H1 (cell line): ENCODE data around the gene POU5F1. TPM values are rescaled to one million over a fixed set of nuclear protein-coding genes. Genes with fewer than 3 reads are reported as not detected.

Experiments
- CTCF ChIA-PET: fragments of 300-600 bp; sonication (Branson Sonifier 250); formaldehyde crosslinking; loops from one replicate; lab custom pipeline; 2021; ENCODE audit not compliant: partially characterized antibody; lab: Charles Lee
- POLR2A ChIA-PET: fragments of 300-600 bp; sonication (Branson Sonifier 250); formaldehyde crosslinking; loops from one replicate; lab custom pipeline; 2021; ENCODE audit warnings: inconsistent platforms; ENCODE audit not compliant: partially characterized antibody; lab: Charles Lee
- DNase-seq, 2 experiments: peaks; one replicate each; pipeline versions ENCODE4 v3.0.0 to v3.0.0-alpha.2; 2010 to 2022; ENCODE audit warnings: low spot score in 2 of 2, low read depth in 1 of 2, mixed read lengths in 1 of 2
- FAIRE-seq: peaks from 2 replicates; lab custom pipeline; 2011; peaks lifted over from hg19 to GRCh38; lab: Jason Lieb, UNC
- H2AFZ ChIP-seq: 2 replicates; pipeline ENCODE4 v1.8.1; 2012; ENCODE audit warnings: low read length, inconsistent platforms
- H2AK5ac ChIP-seq: 2 replicates; pipeline ENCODE4 v1.6.1; 2013; ENCODE audit warnings: low read depth, low read length
- H2BK120ac ChIP-seq: replicated peaks from 2 replicates; pipeline ENCODE3; 2013; ENCODE audit warnings: low read depth, low read length, inconsistent platforms
- H2BK12ac ChIP-seq: 2 replicates; pipeline ENCODE4 v1.6.1; 2013; ENCODE audit warnings: low read depth, low read length
- H2BK15ac ChIP-seq: 2 replicates; pipeline ENCODE4 v1.6.1; 2013; ENCODE audit warnings: low read length
- H2BK20ac ChIP-seq: 2 replicates; pipeline ENCODE4 v1.6.1; 2013; ENCODE audit warnings: low read length
- H2BK5ac ChIP-seq: 2 replicates; pipeline ENCODE4 v1.6.1; 2013; ENCODE audit warnings: low read depth, low read length
- H3K14ac ChIP-seq: 2 replicates; pipeline ENCODE4 v1.6.1; 2013; ENCODE audit warnings: inconsistent platforms; ENCODE audit not compliant: insufficient read length
- H3K18ac ChIP-seq: 2 replicates; pipeline ENCODE4 v1.6.1; 2013; ENCODE audit warnings: low read length; ENCODE audit errors: extremely low read depth
- H3K23ac ChIP-seq: 2 replicates; pipeline ENCODE4 v1.6.1; 2013; ENCODE audit warnings: inconsistent platforms; ENCODE audit not compliant: insufficient read length
- H3K23me2 ChIP-seq: 2 replicates; pipeline ENCODE4 v1.6.1; 2013; ENCODE audit warnings: low read depth, low read length
- H3K27ac ChIP-seq: 2 replicates; pipeline ENCODE4 v1.6.1; 2011; ENCODE audit warnings: low read depth, low read length, inconsistent platforms
- H3K27me3 ChIP-seq, 4 experiments: replicated peaks in 1 of 4; 1 replicate in 1 of 4; 2 replicates in 3 of 4; pipeline versions ENCODE4 v1.6.1 to v1.8.1; 2011 to 2013; ENCODE audit warnings: low read length in 3 of 4, mild to moderate bottlenecking in 3 of 4, inconsistent platforms in 2 of 4, mixed read lengths in 2 of 4, moderate library complexity in 1 of 4; ENCODE audit not compliant: control insufficient read depth in 3 of 4, insufficient read depth in 3 of 4; ENCODE audit errors: extremely low read depth in 1 of 4
- H3K36me3 ChIP-seq, 4 experiments: 2 replicates each; pipeline versions ENCODE4 v1.6.1 to v1.8.1; 2011 to 2013; ENCODE audit warnings: mild to moderate bottlenecking in 4 of 4, low read length in 3 of 4, moderate library complexity in 2 of 4, control low read depth in 1 of 4, inconsistent platforms in 1 of 4; ENCODE audit not compliant: insufficient read depth in 4 of 4, control insufficient read depth in 2 of 4
- H3K4ac ChIP-seq: replicated peaks from 2 replicates; pipeline ENCODE3; 2013; ENCODE audit warnings: low read length, low read depth, mixed read lengths, inconsistent platforms; ENCODE audit not compliant: insufficient read length
- H3K4me1 ChIP-seq, 4 experiments: replicated peaks in 1 of 4; 1 replicate in 1 of 4; 2 replicates in 3 of 4; pipeline versions ENCODE4 v1.6.1 to v1.8.1; 2011 to 2013; ENCODE audit warnings: low read length in 3 of 4, inconsistent platforms in 2 of 4, mixed read lengths in 1 of 4; ENCODE audit not compliant: insufficient read depth in 4 of 4, control insufficient read depth in 3 of 4
- H3K4me2 ChIP-seq, 2 experiments: 2 replicates each; pipeline versions ENCODE4 v1.6.1 to v1.8.1; 2011 to 2013; ENCODE audit warnings: low read depth in 2 of 2, low read length in 2 of 2, control low read depth in 1 of 2, inconsistent platforms in 1 of 2, mild to moderate bottlenecking in 1 of 2; ENCODE audit not compliant: insufficient read depth in 1 of 2
- H3K4me3 ChIP-seq, 4 experiments: fragments of 200-600, 300-600 bp in 1 of 4; sonication (generic), shearing (Covaris generic), sonication (Bioruptor Twin) in 1 of 4; 2 replicates each; pipeline versions ENCODE4 v1.5.1 to v1.8.1; 2011 to 2016; ENCODE audit warnings: low read length in 4 of 4, low read depth in 3 of 4, control low read depth in 2 of 4, inconsistent platforms in 2 of 4, mild to moderate bottlenecking in 2 of 4, mixed read lengths in 1 of 4, moderate library complexity in 1 of 4; ENCODE audit not compliant: insufficient read depth in 2 of 4; ENCODE audit errors: extremely low read depth in 1 of 4
- H3K56ac ChIP-seq: replicated peaks from 2 replicates; pipeline ENCODE3; 2013; ENCODE audit warnings: low read depth, mild to moderate bottlenecking, mixed read lengths, low read length, inconsistent platforms; ENCODE audit not compliant: insufficient read length
- H3K79me1 ChIP-seq: 2 replicates; pipeline ENCODE4 v1.6.1; 2013; ENCODE audit warnings: low read depth, low read length, control low read depth
- H3K79me2 ChIP-seq, 2 experiments: 2 replicates each; pipeline versions ENCODE4 v1.6.1 to v1.8.1; 2012 to 2013; ENCODE audit warnings: low read length in 2 of 2, mild to moderate bottlenecking in 2 of 2, inconsistent platforms in 1 of 2; ENCODE audit not compliant: insufficient read depth in 2 of 2, control insufficient read depth in 1 of 2
- H3K9ac ChIP-seq, 4 experiments: replicated peaks in 1 of 4; 1 replicate in 1 of 4; 2 replicates in 3 of 4; pipeline versions ENCODE4 v1.6.1 to v1.8.1; 2011 to 2013; ENCODE audit warnings: low read depth in 3 of 4, low read length in 3 of 4, control low read depth in 2 of 4, mild to moderate bottlenecking in 2 of 4, moderate library complexity in 2 of 4, inconsistent platforms in 1 of 4; ENCODE audit errors: extremely low read depth in 1 of 4
- H3K9me3 ChIP-seq, 2 experiments: 2 replicates each; pipeline versions ENCODE4 v1.6.1 to v1.8.1; 2012 to 2013; ENCODE audit warnings: mild to moderate bottlenecking in 2 of 2, moderate library complexity in 2 of 2, control low read depth in 1 of 2, inconsistent platforms in 1 of 2, low read depth in 1 of 2, low read length in 1 of 2, mixed read lengths in 1 of 2; ENCODE audit not compliant: insufficient read depth in 2 of 2
- H4K20me1 ChIP-seq, 2 experiments: replicated peaks in 1 of 2; 2 replicates each; pipeline versions ENCODE3 to v1.8.1; 2011 to 2013; ENCODE audit warnings: inconsistent platforms in 2 of 2, low read length in 2 of 2, mild to moderate bottlenecking in 1 of 2; ENCODE audit not compliant: insufficient read depth in 2 of 2, control insufficient read depth in 1 of 2
- H4K5ac ChIP-seq: 2 replicates; pipeline ENCODE4 v1.6.1; 2013; ENCODE audit warnings: low read length, low read depth, mixed read lengths, inconsistent platforms; ENCODE audit not compliant: insufficient read length
- H4K8ac ChIP-seq: 2 replicates; pipeline ENCODE4 v1.8.0; 2013; ENCODE audit warnings: mild to moderate bottlenecking, moderate library complexity, low read length, inconsistent platforms; ENCODE audit not compliant: insufficient read depth; ENCODE audit errors: extremely low read depth
- H4K91ac ChIP-seq: replicated peaks from 2 replicates; pipeline ENCODE3; 2013; ENCODE audit warnings: low read length, mixed read lengths, inconsistent platforms; ENCODE audit not compliant: insufficient read length
- ASH2L ChIP-seq: fragments of 200-600, 300-600 bp; sonication (generic); IDR thresholded peaks from one replicate; pipeline ENCODE4 v1.7.1; 2017; ENCODE audit warnings: low read length
- BCL11A ChIP-seq, 2 experiments: IDR thresholded peaks; one replicate each; pipeline ENCODE4 v1.6.1; 2011; ENCODE audit warnings: low read depth in 2 of 2, low read length in 2 of 2, mild to moderate bottlenecking in 2 of 2
- CBX5 ChIP-seq: fragments of 300-800, 300-1000 bp; sonication (generic); IDR thresholded peaks from 2 replicates; pipeline ENCODE4 v1.7.1; 2016; ENCODE audit warnings: antibody characterized with exemption, low read length, low read depth
- CBX8 ChIP-seq: fragments of 300-800, 300-1000 bp; sonication (generic); IDR thresholded peaks from 2 replicates; pipeline ENCODE4 v1.7.1; 2016; ENCODE audit warnings: low read depth, low read length, borderline replicate concordance
- CHD1 ChIP-seq: IDR thresholded peaks from 2 replicates; pipeline ENCODE4 v1.6.1; 2012; ENCODE audit warnings: low read depth, low read length, improper control_type of control experiment
- EZH2 ChIP-seq: fragments of 200-600 bp; sonication (generic); IDR thresholded peaks from 2 replicates; pipeline ENCODE4 v1.7.1; 2012; ENCODE audit warnings: low read depth, mild to moderate bottlenecking, moderate library complexity, low read length, inconsistent platforms; ENCODE audit not compliant: severe bottlenecking
- GABPA ChIP-seq: IDR thresholded peaks from 2 replicates; pipeline ENCODE4 v1.6.1; 2011; ENCODE audit warnings: mild to moderate bottlenecking, low read length, moderate library complexity, borderline replicate concordance; ENCODE audit not compliant: insufficient read depth
- HDAC6 ChIP-seq: IDR thresholded peaks from one replicate; pipeline ENCODE4 v1.7.1; 2012; ENCODE audit warnings: low read depth, mild to moderate bottlenecking, inconsistent platforms, low read length, moderate library complexity
- POLR2AphosphoS5 ChIP-seq: IDR thresholded peaks from 2 replicates; pipeline ENCODE4 v1.6.1; 2011; ENCODE audit warnings: low read depth, low read length
- POU5F1 ChIP-seq: IDR thresholded peaks from 2 replicates; pipeline ENCODE4 v1.6.1; 2011; ENCODE audit warnings: low read depth, mild to moderate bottlenecking, low read length, moderate library complexity
- SP1 ChIP-seq: IDR thresholded peaks from 2 replicates; pipeline ENCODE4 v1.6.1; 2011; ENCODE audit warnings: low read depth, low read length
- SP4 ChIP-seq: IDR thresholded peaks from 2 replicates; pipeline ENCODE4 v1.6.1; 2012; ENCODE audit warnings: low read length, inconsistent platforms
- TBP ChIP-seq: IDR thresholded peaks from 2 replicates; pipeline ENCODE4 v1.6.1; 2011; ENCODE audit warnings: low read depth, low read length, improper control_type of control experiment
- USF2 ChIP-seq: IDR thresholded peaks from 2 replicates; pipeline ENCODE4 v1.6.1; 2011; ENCODE audit warnings: low read length, improper control_type of control experiment
- WGBS, 2 experiments: shearing (Covaris generic) in 1 of 2; methylation state at CpG; one replicate each; pipeline versions ENCODE4 v1.1.6 to v1.1.7; 2013 to 2015; ENCODE audit warnings: low lambda C conversion rate in 2 of 2, mixed read lengths in 2 of 2, inconsistent platforms in 1 of 2, low coverage in 1 of 2, missing lambda C conversion rate in 1 of 2; ENCODE audit not compliant: insufficient replicate concordance in 2 of 2, insufficient coverage in 1 of 2, insufficient read length in 1 of 2; ENCODE audit errors: extremely low coverage in 1 of 2, missing lambda C conversion rate in 1 of 2; 5-methylcytosine and 5-hydroxymethylcytosine counted together
- polyA plus RNA-seq, 7 experiments: library from polyadenylated mRNA; depleted of rRNA in 3 of 7; stranded (reverse) in 5 of 7; unstranded in 2 of 7; fragments of >200 nt in 5 of 7; fragments of 200-250 nt in 2 of 7; gene quantifications; 1 replicate in 5 of 7; 2 replicates in 1 of 7; 4 replicates in 1 of 7; pipeline versions ENCODE4 v1.2.1 to v1.2.3, GENCODE V29; 2011 to 2013; ENCODE audit warnings: missing spikeins in 2 of 7, mixed read lengths in 2 of 7
- total RNA-seq: library from RNA; stranded (reverse); fragmentation: NEBNext Ultra II Directional; extraction: Animal tissue kit (Norgen Biotek cat#: 25700); gene quantifications from 2 replicates; pipeline ENCODE4 v1.2.1, GENCODE V29; 2021

POU5F1 gene
- total and polyA plus RNA-seq, 2 of the 8 experiments (the other 6 are each of a cell fraction or from before 2014, with no cell fraction given), result 2,437 to 2,526 TPM

- H3K18ac ChIP-seq, result no peak overlapping the region
- no peak overlapping the region for H3K14ac ChIP-seq
- FAIRE-seq, result no peak
- H3K4me3 ChIP-seq, result no peak overlapping the region
- no peak overlapping the region for H2BK20ac ChIP-seq
- peaks cover 2 to 39% (median 9%) of the 10 kb centered on the region in 4 experiments; a peak in 7 of 8 replicates for H3K36me3 ChIP-seq
- no peak overlapping the region for H3K9ac ChIP-seq
- POLR2A ChIA-PET, result interaction anchor here (0.6 to 68.5 kb wide), 4 partner anchors 2 to 445 kb away, joined by 3 to 2251 read pairs (median 1128); partner anchors contain the start of genes CCHCR1, CDSN, POU5F1 and PSORS1C1
- no peak overlapping the region for H2BK15ac ChIP-seq
- H2AK5ac ChIP-seq, result no peak overlapping the region
- H3K56ac ChIP-seq, result no peak overlapping the region
- H4K91ac ChIP-seq, result no peak overlapping the region
- no peaks in the 10 kb centered on the region for H3K27me3 ChIP-seq
- no peak for DNase-seq
- H3K79me1 ChIP-seq, result no peaks in the 10 kb centered on the region
- no peaks in the 10 kb centered on the region; the same call in 1 of the 2 replicates for H3K23me2 ChIP-seq
- H3K4ac ChIP-seq, result no peak overlapping the region
- CTCF ChIA-PET, result interaction anchor here (0.6 to 16.4 kb wide), 9 partner anchors 8 to 52 kb away, joined by 3 to 170 read pairs (median 5); no protein-coding TSS in a partner anchor
- no peaks in the 10 kb centered on the region for H3K9me3 ChIP-seq
- H2BK120ac ChIP-seq, result no peak overlapping the region
- H3K23ac ChIP-seq, result no peak overlapping the region
- no peak overlapping the region for H2AFZ ChIP-seq
- no peak for TF ChIP-seq CBX5
- TF ChIP-seq BCL11A (IDR thresholded peaks at IDR 0.05; ENCODE audit: low read depth in 2 of 2, low read length in 2 of 2), result no peak
- no peak for TF ChIP-seq EZH2
- TF ChIP-seq CBX8, result no peak
- TF ChIP-seq GABPA, result no peak
- no peak for TF ChIP-seq SP4
- no peak for TF ChIP-seq CHD1
- no peak for TF ChIP-seq POLR2AphosphoS5
- TF ChIP-seq ASH2L, result no peak
- TF ChIP-seq TBP, result no peak
- TF ChIP-seq SP1, result no peak
- no peak for TF ChIP-seq HDAC6
- no peak for TF ChIP-seq POU5F1
- no peak for TF ChIP-seq USF2
- H4K20me1 ChIP-seq, result peaks cover 0 to 3% of the 10 kb centered on the region in 2 experiments
- no peaks in the 10 kb centered on the region for H3K79me2 ChIP-seq
- no peak overlapping the region for H4K5ac ChIP-seq
- peaks cover 0 to 9% (median 4%) of the 10 kb centered on the region in 4 experiments; a peak in 4 of 7 replicates for H3K4me1 ChIP-seq
- no peak overlapping the region for H2BK12ac ChIP-seq
- no peak overlapping the region for H3K4me2 ChIP-seq
- WGBS, 2 experiments, result 94% methylated on average over 10 of the region's 10 CpGs; no CpG with 5 or more reads in 1 of the 2 experiments
- H3K27ac ChIP-seq, result no peak overlapping the region
- H4K8ac ChIP-seq, result no peak overlapping the region
- H2BK5ac ChIP-seq, result no peak overlapping the region
Measured at GRCh38 chr6:31145386-31145785, 25.1 kb downstream of the POU5F1 start.
